Parathyroid adenoma (tissue), 2 donors: ENCODE results near the gene LAMTOR1.

Experiments
- H2AFZ ChIP-seq: fragments of 300-600 bp; sonication (generic); one replicate; pipeline ENCODE4 v1.7.0; 2017; ENCODE audit warnings: antibody characterized with exemption, mild to moderate bottlenecking
- H3K27ac ChIP-seq: fragments of 300-600 bp; sonication (generic); one replicate; pipeline ENCODE4 v1.7.0; 2017
- H3K27me3 ChIP-seq: fragments of 300-600 bp; sonication (generic); one replicate; pipeline ENCODE4 v1.7.0; 2017; ENCODE audit warnings: low read length; ENCODE audit not compliant: control insufficient read depth, insufficient read depth
- H3K36me3 ChIP-seq: fragments of 300-600 bp; sonication (generic); one replicate; pipeline ENCODE4 v1.7.0; 2017; ENCODE audit warnings: low read length; ENCODE audit not compliant: control insufficient read depth, insufficient read depth
- H3K4me1 ChIP-seq: fragments of 300-600 bp; sonication (generic); one replicate; pipeline ENCODE4 v1.7.0; 2017; ENCODE audit warnings: control low read depth
- H3K4me2 ChIP-seq: fragments of 300-600 bp; sonication (generic); one replicate; pipeline ENCODE4 v1.7.0; 2017; ENCODE audit warnings: low read length
- H3K4me3 ChIP-seq: fragments of 300-600 bp; sonication (generic); one replicate; pipeline ENCODE4 v1.7.0; 2017; ENCODE audit warnings: low read depth, low read length
- H3K79me2 ChIP-seq: fragments of 300-600 bp; sonication (generic); one replicate; pipeline ENCODE4 v1.7.0; 2017; ENCODE audit warnings: control low read depth
- H3K9ac ChIP-seq: fragments of 300-600 bp; sonication (generic); one replicate; pipeline ENCODE4 v1.7.0; 2017; ENCODE audit warnings: mild to moderate bottlenecking
- H3K9me3 ChIP-seq: fragments of 300-600 bp; sonication (generic); one replicate; pipeline ENCODE4 v1.7.0; 2017; ENCODE audit warnings: low read length; ENCODE audit not compliant: control insufficient read depth
- CTCF ChIP-seq: fragments of 300-600 bp; sonication (generic); IDR thresholded peaks from one replicate; pipeline ENCODE4 v1.7.0; 2017; ENCODE audit warnings: antibody characterized with exemption, mild to moderate bottlenecking
- donor health status: primary hyperparathyroidism.

LAMTOR1 gene

GRCh38 chr11:72112143-72112977 is 9.3 kb upstream of the LAMTOR1 start, which contains the start of gene ANAPC15:
Gene ANAPC15, minus strand, starts transcription at chr11:72112695. Its CDS starts 1,419 bp downstream, at chr11:72111276.
- H3K9ac ChIP-seq = peak within 1 kb of the TSS; percentile 37
- H3K4me2 ChIP-seq = peak within 1 kb of the TSS; percentile 95
- TF ChIP-seq CTCF = no peak
- H3K27me3 ChIP-seq = no peaks in the 10 kb centered on the region
- peak within 1 kb of the TSS; percentile 92 for H3K4me3 ChIP-seq
- peak within 1 kb of the TSS; percentile 85 for H2AFZ ChIP-seq
- H3K4me1 ChIP-seq = peaks cover 11% of the 10 kb centered on the region
- H3K36me3 ChIP-seq = no peaks in the 10 kb centered on the region
- H3K27ac ChIP-seq = peak within 1 kb of the TSS; percentile 99
- H3K9me3 ChIP-seq = no peaks in the 10 kb centered on the region
- no peaks in the 10 kb centered on the region for H3K79me2 ChIP-seq

DNA sequence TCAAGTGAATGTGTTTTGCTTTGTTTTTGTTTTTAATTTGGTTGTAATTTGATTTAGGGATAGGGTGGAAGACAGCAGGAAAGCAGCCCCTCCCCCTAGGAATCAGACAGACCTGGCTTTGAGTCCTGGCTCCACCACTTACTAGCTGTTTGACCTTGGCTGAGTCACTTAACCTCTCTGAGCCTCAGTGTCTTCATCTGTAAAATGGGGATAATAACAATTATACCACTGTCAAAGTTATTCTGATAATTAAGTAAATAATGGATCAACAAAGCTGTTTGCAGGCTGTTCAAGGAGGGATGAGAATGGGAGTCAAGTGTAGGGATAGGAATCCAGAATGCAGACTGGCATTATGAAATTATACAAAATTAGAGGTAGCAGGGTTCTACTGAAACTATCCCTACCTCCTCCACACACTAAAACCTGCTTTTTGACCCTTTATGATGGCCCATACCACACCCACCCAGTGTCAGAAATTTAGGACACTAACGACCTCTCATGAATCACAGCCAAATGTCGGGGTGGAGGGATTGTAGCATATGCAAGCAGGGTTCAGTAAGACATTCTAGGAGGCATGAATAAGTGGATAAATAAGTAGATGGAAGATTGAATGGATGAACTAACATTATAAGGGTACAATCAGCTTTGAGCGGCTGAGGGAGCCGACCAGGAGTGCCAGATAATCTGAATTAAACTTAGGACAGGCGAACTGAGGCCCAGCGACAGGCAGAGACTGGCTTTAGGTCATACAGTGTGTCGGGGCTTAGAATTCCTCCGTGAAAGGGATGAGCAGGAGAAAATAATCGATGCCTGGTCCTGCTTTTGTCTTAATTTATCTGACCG is 8.4 kb upstream of the LAMTOR1 start:
- Histone ChIP-seq H3K4me2 (peak overlapping the region; percentile 95), H3K4me3 (peak overlapping the region; percentile 92), H3K4me1 (peaks cover 11% of the 10 kb centered on the region), H3K36me3 (no peaks in the 10 kb centered on the region), H3K79me2 (no peaks in the 10 kb centered on the region), H3K9ac (peak overlapping the region; percentile 37), H3K27ac (peak overlapping the region; percentile 99), H2AFZ (peak overlapping the region; percentile 79), H3K27me3 (no peaks in the 10 kb centered on the region), H3K9me3 (no peaks in the 10 kb centered on the region)
- TF ChIP-seq CTCF = no peak

DNA sequence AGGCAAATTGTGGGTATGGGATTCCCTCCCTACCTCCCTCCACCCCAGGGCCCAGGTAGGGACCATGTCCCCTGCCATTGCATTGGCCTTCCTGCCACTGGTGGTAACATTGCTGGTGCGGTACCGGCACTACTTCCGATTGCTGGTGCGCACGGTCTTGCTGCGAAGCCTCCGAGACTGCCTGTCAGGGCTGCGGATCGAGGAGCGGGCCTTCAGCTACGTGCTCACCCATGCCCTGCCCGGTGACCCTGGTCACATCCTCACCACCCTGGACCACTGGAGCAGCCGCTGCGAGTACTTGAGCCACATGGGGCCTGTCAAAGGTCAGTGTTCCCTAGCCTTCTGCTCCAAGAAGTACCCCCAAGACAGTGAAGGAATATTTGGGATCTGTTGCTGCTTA is 2.8 kb upstream of the LAMTOR1 start, which contains the start of gene TOMT:
Gene TOMT (plus strand): TSS at position 37 of the 400 bp plus-strand sequence. CDS start 28 bp downstream, at position 65.
- Histone ChIP-seq H3K36me3 (no peaks in the 10 kb centered on the region), H3K4me1 (peaks cover 5% of the 10 kb centered on the region), H3K4me3 (no peak within 1 kb of the TSS), H3K4me2 (no peak within 1 kb of the TSS), H3K9me3 (no peaks in the 10 kb centered on the region), H2AFZ (no peak within 1 kb of the TSS), H3K9ac (no peak within 1 kb of the TSS), H3K27ac (no peak within 1 kb of the TSS), H3K79me2 (peaks cover 9% of the 10 kb centered on the region), H3K27me3 (no peaks in the 10 kb centered on the region)
- TF ChIP-seq CTCF = no peak

DNA sequence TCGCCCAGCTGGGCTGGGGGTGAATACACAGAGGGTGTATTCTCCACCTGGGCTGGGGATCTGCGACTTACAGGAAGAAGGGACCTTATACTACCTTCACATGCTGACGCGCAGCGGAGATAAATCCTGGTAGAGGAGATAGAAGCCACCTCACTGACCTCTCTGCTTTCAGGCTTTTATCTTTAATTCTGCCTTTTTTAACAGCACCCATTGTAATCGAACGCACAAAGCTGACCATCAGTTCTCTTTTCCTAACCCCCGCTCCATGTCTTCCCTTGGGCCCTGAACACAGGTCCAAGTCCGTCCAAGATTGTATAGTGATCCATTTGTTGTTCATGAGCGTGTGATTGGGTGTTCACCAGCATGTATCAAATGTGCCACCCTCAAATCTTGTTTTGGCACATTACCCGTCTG is 664 bp upstream of the LAMTOR1 start:
- Histone ChIP-seq H3K79me2 (peaks cover 12% of the 10 kb centered on the region), H3K27ac (peak overlapping the region; percentile 91), H3K9me3 (no peaks in the 10 kb centered on the region), H3K4me2 (peak overlapping the region; percentile 89), H3K4me3 (peak overlapping the region; percentile 45), H3K36me3 (no peaks in the 10 kb centered on the region), H3K9ac (no peak overlapping the region), H3K4me1 (peaks cover 5% of the 10 kb centered on the region), H3K27me3 (no peaks in the 10 kb centered on the region), H2AFZ (peak overlapping the region; percentile 86)
- no peak for TF ChIP-seq CTCF
